Hair follicle dermal papilla cell (primary cell): ENCODE data around the gene APOOL. TPM values are rescaled to one million over a fixed set of nuclear protein-coding genes. Genes with fewer than 3 reads are reported as not detected.

Experiments used
- total RNA-seq: library from RNA; depleted of rRNA; stranded (reverse); fragments of >200 nt; gene quantifications from 2 replicates; pipeline ENCODE4 v1.2.3, GENCODE V29; 2012

The APOOL gene, protein sequence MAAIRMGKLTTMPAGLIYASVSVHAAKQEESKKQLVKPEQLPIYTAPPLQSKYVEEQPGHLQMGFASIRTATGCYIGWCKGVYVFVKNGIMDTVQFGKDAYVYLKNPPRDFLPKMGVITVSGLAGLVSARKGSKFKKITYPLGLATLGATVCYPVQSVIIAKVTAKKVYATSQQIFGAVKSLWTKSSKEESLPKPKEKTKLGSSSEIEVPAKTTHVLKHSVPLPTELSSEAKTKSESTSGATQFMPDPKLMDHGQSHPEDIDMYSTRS
- total RNA-seq, result 10.7 and 13.0 TPM in 2 replicates

GRCh38 chrX:85003655-85004244, at the start of gene APOOL:
Gene APOOL (plus strand): TSS chrX:85003877. CDS start chrX:85003913, 36 bp downstream.

Other genes with a start within 250 kb of the APOOL start
- not detected in 2 replicates for gene SATL1, start 239.9 kb downstream of the APOOL start, total RNA-seq
- gene ZNF711, start 240.1 kb downstream of the APOOL start, total RNA-seq, result 1.1 and 1.9 TPM in 2 replicates